B cell (primary cell): ENCODE measurements around the gene AQP12B.

Source experiments
- EZH2 ChIP-seq: IDR thresholded peaks from 2 replicates; pipeline ENCODE4 v1.6.1; 2012; ENCODE audit warnings: borderline replicate concordance, low read depth, mild to moderate bottlenecking, moderate library complexity, low read length; ENCODE audit not compliant: insufficient read depth, poor library complexity, severe bottlenecking
- TF ChIP-seq, protein P1 (sequence below): fragments of 200-600 bp; IDR thresholded peaks from one replicate; pipeline ENCODE4 v1.8.0; 2022; ENCODE audit warnings: antibody characterized with exemption, mild to moderate bottlenecking

DNA sequence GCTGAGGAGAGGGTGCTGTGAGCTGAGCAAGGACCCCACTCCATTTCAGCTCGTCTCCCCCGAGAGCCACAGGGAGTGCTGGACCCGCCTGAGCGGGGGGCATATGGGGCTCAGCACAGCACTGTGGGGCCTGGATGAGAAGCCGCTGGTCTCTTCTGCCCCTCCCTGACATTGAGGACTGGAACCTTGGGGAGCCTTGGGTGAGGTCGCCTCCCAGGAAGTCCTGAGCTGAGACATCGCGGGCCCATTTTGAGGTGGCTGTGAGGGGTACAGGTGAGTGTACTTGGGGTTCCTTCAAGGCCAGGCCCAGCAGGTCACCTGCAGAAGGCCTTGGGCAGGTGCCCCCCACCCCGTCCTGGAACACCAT lies 5.9 kb upstream of the AQP12B start:
- TF ChIP-seq EZH2: no peak
- TF ChIP-seq, protein P1, sequence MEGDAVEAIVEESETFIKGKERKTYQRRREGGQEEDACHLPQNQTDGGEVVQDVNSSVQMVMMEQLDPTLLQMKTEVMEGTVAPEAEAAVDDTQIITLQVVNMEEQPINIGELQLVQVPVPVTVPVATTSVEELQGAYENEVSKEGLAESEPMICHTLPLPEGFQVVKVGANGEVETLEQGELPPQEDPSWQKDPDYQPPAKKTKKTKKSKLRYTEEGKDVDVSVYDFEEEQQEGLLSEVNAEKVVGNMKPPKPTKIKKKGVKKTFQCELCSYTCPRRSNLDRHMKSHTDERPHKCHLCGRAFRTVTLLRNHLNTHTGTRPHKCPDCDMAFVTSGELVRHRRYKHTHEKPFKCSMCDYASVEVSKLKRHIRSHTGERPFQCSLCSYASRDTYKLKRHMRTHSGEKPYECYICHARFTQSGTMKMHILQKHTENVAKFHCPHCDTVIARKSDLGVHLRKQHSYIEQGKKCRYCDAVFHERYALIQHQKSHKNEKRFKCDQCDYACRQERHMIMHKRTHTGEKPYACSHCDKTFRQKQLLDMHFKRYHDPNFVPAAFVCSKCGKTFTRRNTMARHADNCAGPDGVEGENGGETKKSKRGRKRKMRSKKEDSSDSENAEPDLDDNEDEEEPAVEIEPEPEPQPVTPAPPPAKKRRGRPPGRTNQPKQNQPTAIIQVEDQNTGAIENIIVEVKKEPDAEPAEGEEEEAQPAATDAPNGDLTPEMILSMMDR: no peak
